Liver (tissue), 9 donors: Measurements from ENCODE around the gene GREM2. TPM values are rescaled to one million over a fixed set of nuclear protein-coding genes. Genes with fewer than 3 reads are reported as not detected.

ENCODE experiments used
- DNase-seq: peaks from one replicate; pipeline ENCODE4 v3.0.0-alpha.2; 2017; ENCODE audit warnings: low spot score
- H3K27ac ChIP-seq, 2 donors: one replicate each; pipeline ENCODE4 v1.7.0; 2013; ENCODE audit warnings: inconsistent platforms in 2 of 2, low read length in 2 of 2, control low read depth in 1 of 2, low read depth in 1 of 2, mild to moderate bottlenecking in 1 of 2
- H3K27me3 ChIP-seq, 4 donors: one replicate each; pipeline versions ENCODE4 v1.6.1 to v1.7.0; 2013; ENCODE audit warnings: low read length in 3 of 4, inconsistent platforms in 1 of 4, mild to moderate bottlenecking in 1 of 4, moderate library complexity in 1 of 4; ENCODE audit not compliant: control insufficient read depth in 4 of 4, insufficient read depth in 4 of 4
- H3K36me3 ChIP-seq, 4 donors: one replicate each; pipeline versions ENCODE4 v1.6.1 to v1.7.0; 2013; ENCODE audit warnings: low read length in 3 of 4, mild to moderate bottlenecking in 3 of 4, low read depth in 1 of 4, moderate library complexity in 1 of 4; ENCODE audit not compliant: control insufficient read depth in 4 of 4, insufficient read depth in 3 of 4
- H3K4me1 ChIP-seq, 4 donors: one replicate each; pipeline versions ENCODE4 v1.6.1 to v1.7.0; 2013; ENCODE audit warnings: low read length in 3 of 4, mild to moderate bottlenecking in 3 of 4, moderate library complexity in 1 of 4; ENCODE audit not compliant: control insufficient read depth in 4 of 4, insufficient read depth in 4 of 4
- H3K4me3 ChIP-seq, 3 donors: one replicate each; pipeline versions ENCODE4 v1.6.1 to v1.7.0; 2013; ENCODE audit warnings: low read length in 3 of 3, control low read depth in 1 of 3, low read depth in 1 of 3, mild to moderate bottlenecking in 1 of 3
- H3K9ac ChIP-seq, 2 donors: one replicate each; pipeline ENCODE4 v1.7.0; 2013; ENCODE audit warnings: low read length in 2 of 2, mild to moderate bottlenecking in 2 of 2, moderate library complexity in 2 of 2, control low read depth in 1 of 2, low read depth in 1 of 2
- H3K9me3 ChIP-seq, 4 donors: one replicate each; pipeline versions ENCODE4 v1.6.1 to v1.7.0; 2013; ENCODE audit warnings: low read length in 3 of 4; ENCODE audit not compliant: control insufficient read depth in 4 of 4
- EGR1 ChIP-seq, 2 donors: IDR thresholded peaks; 2 replicates each; pipeline ENCODE4 v1.6.1; 2016 to 2018; ENCODE audit warnings: antibody characterized with exemption in 2 of 2, low read depth in 2 of 2
- FOXA1 ChIP-seq: IDR thresholded peaks from 2 replicates; pipeline ENCODE4 v1.6.1; 2016; ENCODE audit warnings: antibody characterized with exemption
- FOXA2 ChIP-seq: IDR thresholded peaks from 2 replicates; pipeline ENCODE4 v1.6.1; 2016; ENCODE audit warnings: antibody characterized with exemption
- GABPA ChIP-seq, 2 donors: IDR thresholded peaks in 1 of 2; conservative IDR thresholded peaks in 1 of 2; 2 replicates each; pipeline ENCODE4 v1.6.1; 2016; ENCODE audit warnings: antibody characterized with exemption in 2 of 2, mild to moderate bottlenecking in 1 of 2, moderate library complexity in 1 of 2
- HNF4A ChIP-seq, 2 donors: conservative IDR thresholded peaks; 2 replicates each; pipeline ENCODE4 v1.6.1; 2016; ENCODE audit warnings: antibody characterized with exemption in 2 of 2, mild to moderate bottlenecking in 2 of 2
- HNF4G ChIP-seq: IDR thresholded peaks from 2 replicates; pipeline ENCODE4 v1.6.1; 2016; ENCODE audit warnings: antibody characterized with exemption
- JUND ChIP-seq, 2 donors: IDR thresholded peaks; 2 replicates each; pipeline ENCODE4 v1.6.1; 2016; ENCODE audit warnings: antibody characterized with exemption in 2 of 2
- NR2F2 ChIP-seq: IDR thresholded peaks from 2 replicates; pipeline ENCODE4 v1.6.1; 2016; ENCODE audit warnings: antibody characterized with exemption
- RAD21 ChIP-seq, 2 donors: IDR thresholded peaks; 2 replicates each; pipeline ENCODE4 v1.6.1; 2016; ENCODE audit warnings: antibody characterized with exemption in 2 of 2, mild to moderate bottlenecking in 2 of 2
- RXRA ChIP-seq, 2 donors: IDR thresholded peaks; 2 replicates each; pipeline ENCODE4 v1.6.1; 2017 to 2018; ENCODE audit warnings: antibody characterized with exemption in 2 of 2, mild to moderate bottlenecking in 1 of 2
- SP1 ChIP-seq: IDR thresholded peaks from 2 replicates; pipeline ENCODE4 v1.6.1; 2018; ENCODE audit warnings: antibody characterized with exemption, mild to moderate bottlenecking
- TAF1 ChIP-seq: conservative IDR thresholded peaks from 2 replicates; pipeline ENCODE4 v1.6.1; 2016; ENCODE audit warnings: antibody characterized with exemption, mild to moderate bottlenecking
- YY1 ChIP-seq: IDR thresholded peaks from 2 replicates; pipeline ENCODE4 v1.6.1; 2016; ENCODE audit warnings: antibody characterized with exemption, mild to moderate bottlenecking
- WGBS: extraction: QIAGEN DNeasy Blood & Tissue Kit; methylation state at CpG from one replicate; pipeline ENCODE4 v1.1.7; 2013; 5-methylcytosine and 5-hydroxymethylcytosine counted together
- polyA plus RNA-seq, 2 donors: library from polyadenylated mRNA; stranded (reverse) in 1 of 2; unstranded in 1 of 2; fragments of 200-250 nt in 1 of 2; fragments of >200 nt in 1 of 2; fragmentation: Nextera tagmentation in 1 of 2; extraction: Ambion mirVana in 1 of 2; gene quantifications; one replicate each; pipeline versions ENCODE4 v1.2.1 to v1.2.3, GENCODE V29; 2013 to 2015
- total RNA-seq, 2 donors: library from RNA; depleted of rRNA; stranded (reverse); fragments of >200 nt; gene quantifications; one replicate each; pipeline ENCODE4 v1.2.3, GENCODE V29; 2014
- TF ChIP-seq, protein P1 (sequence below): fragments of 150-350 bp; IDR thresholded peaks from 2 replicates; pipeline ENCODE4 v1.5.1; 2017; ENCODE audit warnings: improper control_type of control experiment, low read depth, low read length; ENCODE audit not compliant: missing input control
- TF ChIP-seq, protein P2 (sequence below): IDR thresholded peaks from 2 replicates; pipeline ENCODE4 v1.6.1; 2016; ENCODE audit warnings: antibody characterized with exemption
- TF ChIP-seq, protein P3 (sequence below): IDR thresholded peaks from 2 replicates; pipeline ENCODE4 v1.6.1; 2016; ENCODE audit warnings: antibody characterized with exemption
- TF ChIP-seq, protein P4 (sequence below): IDR thresholded peaks from 2 replicates; pipeline ENCODE4 v1.6.1; 2016; ENCODE audit warnings: antibody characterized with exemption
- TF ChIP-seq, protein P5 (sequence below): IDR thresholded peaks from 2 replicates; pipeline ENCODE4 v1.6.1; 2016; ENCODE audit warnings: antibody characterized with exemption, mild to moderate bottlenecking
- donor health status: healthy.
- donor health status: healthy.
- donor health status: healthy.
- donor health status: healthy.
- donor health status: healthy.

Gene GREM2
- total and polyA plus RNA-seq, 4 donors: 0.19 to 19.5 (median 4.3) TPM

DNA sequence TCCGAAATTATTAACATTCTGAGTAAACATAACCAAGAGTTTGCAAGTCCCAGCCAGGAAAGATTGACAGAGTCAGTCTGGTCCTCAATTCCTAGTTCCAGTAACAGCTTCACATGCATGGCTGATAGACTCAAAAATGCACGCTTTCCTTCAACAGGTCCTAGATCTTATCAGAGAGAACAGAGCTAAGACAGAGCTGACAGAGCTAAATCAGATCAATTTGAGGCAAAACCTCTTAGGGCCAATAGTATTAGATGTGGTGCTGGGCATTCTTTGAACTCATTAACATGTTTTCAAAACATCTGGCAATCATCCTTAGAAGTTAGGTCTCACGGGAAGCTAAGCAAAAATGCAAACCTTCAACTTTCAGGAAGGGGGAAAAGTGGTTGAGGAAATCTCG, 114.0 kb downstream of the GREM2 start:
- WGBS: 88% methylated on average over 4 of the region's 4 CpGs
- Histone ChIP-seq H3K27me3 (no peaks in the 10 kb centered on the region), H3K27ac (no peak overlapping the region)

DNA sequence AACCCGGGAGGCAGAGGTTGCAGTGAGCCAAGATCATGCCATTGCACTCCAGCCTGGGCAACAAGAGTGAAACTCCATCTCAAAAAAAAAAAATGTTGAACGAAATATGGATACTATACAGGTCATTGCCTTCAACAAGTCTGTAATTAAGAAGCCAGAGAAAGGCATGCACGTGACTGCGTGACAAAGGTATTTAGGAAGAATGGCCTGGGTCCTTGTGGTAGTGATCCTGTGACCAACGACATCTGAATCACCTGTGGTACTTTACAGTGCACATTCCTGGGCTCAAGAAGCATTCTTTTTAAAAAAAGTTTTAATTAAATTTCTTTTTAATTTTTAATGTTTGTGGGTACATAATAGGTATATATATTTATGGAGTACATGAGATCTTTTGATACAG, 115.0 kb downstream of the GREM2 start:
- no peaks in the 10 kb centered on the region for H3K27me3 ChIP-seq
- no peaks in the 10 kb centered on the region for H3K9me3 ChIP-seq
- peaks cover 0 to 9% (median 4%) of the 10 kb centered on the region in 4 donors for H3K36me3 ChIP-seq
- no peak overlapping the region for H3K9ac ChIP-seq
- H3K4me1 ChIP-seq: no peaks in the 10 kb centered on the region
- no peak overlapping the region for H3K27ac ChIP-seq
- no peak overlapping the region for H3K4me3 ChIP-seq
- WGBS: 92% methylated on average over 5 of the region's 5 CpGs
- DNase-seq: no peak
- no peak for TF ChIP-seq TAF1
- no peak for TF ChIP-seq GABPA (IDR thresholded peaks at IDR 0.05 in 1 of 2, conservative IDR thresholded peaks at IDR 0.05 in 1 of 2)
- TF ChIP-seq YY1: no peak
- TF ChIP-seq NR2F2: no peak
- no peak for TF ChIP-seq HNF4G
- no peak for TF ChIP-seq JUND (IDR thresholded peaks at IDR 0.05)
- no peak for TF ChIP-seq RXRA (IDR thresholded peaks at IDR 0.05)
- TF ChIP-seq, protein P1, sequence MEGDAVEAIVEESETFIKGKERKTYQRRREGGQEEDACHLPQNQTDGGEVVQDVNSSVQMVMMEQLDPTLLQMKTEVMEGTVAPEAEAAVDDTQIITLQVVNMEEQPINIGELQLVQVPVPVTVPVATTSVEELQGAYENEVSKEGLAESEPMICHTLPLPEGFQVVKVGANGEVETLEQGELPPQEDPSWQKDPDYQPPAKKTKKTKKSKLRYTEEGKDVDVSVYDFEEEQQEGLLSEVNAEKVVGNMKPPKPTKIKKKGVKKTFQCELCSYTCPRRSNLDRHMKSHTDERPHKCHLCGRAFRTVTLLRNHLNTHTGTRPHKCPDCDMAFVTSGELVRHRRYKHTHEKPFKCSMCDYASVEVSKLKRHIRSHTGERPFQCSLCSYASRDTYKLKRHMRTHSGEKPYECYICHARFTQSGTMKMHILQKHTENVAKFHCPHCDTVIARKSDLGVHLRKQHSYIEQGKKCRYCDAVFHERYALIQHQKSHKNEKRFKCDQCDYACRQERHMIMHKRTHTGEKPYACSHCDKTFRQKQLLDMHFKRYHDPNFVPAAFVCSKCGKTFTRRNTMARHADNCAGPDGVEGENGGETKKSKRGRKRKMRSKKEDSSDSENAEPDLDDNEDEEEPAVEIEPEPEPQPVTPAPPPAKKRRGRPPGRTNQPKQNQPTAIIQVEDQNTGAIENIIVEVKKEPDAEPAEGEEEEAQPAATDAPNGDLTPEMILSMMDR: no peak
- TF ChIP-seq FOXA2: no peak
- TF ChIP-seq FOXA1: no peak
- TF ChIP-seq RAD21 (IDR thresholded peaks at IDR 0.05): no peak
- TF ChIP-seq EGR1 (IDR thresholded peaks at IDR 0.05; ENCODE audit: low read depth in 2 of 2): no peak
- TF ChIP-seq, protein P2, sequence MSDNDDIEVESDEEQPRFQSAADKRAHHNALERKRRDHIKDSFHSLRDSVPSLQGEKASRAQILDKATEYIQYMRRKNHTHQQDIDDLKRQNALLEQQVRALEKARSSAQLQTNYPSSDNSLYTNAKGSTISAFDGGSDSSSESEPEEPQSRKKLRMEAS: no peak
- TF ChIP-seq, protein P3, sequence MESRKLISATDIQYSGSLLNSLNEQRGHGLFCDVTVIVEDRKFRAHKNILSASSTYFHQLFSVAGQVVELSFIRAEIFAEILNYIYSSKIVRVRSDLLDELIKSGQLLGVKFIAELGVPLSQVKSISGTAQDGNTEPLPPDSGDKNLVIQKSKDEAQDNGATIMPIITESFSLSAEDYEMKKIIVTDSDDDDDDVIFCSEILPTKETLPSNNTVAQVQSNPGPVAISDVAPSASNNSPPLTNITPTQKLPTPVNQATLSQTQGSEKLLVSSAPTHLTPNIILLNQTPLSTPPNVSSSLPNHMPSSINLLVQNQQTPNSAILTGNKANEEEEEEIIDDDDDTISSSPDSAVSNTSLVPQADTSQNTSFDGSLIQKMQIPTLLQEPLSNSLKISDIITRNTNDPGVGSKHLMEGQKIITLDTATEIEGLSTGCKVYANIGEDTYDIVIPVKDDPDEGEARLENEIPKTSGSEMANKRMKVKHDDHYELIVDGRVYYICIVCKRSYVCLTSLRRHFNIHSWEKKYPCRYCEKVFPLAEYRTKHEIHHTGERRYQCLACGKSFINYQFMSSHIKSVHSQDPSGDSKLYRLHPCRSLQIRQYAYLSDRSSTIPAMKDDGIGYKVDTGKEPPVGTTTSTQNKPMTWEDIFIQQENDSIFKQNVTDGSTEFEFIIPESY: no peak
- TF ChIP-seq, protein P4, sequence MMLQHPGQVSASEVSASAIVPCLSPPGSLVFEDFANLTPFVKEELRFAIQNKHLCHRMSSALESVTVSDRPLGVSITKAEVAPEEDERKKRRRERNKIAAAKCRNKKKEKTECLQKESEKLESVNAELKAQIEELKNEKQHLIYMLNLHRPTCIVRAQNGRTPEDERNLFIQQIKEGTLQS: no peak

More for the DNA sequence above, 114.0 kb downstream of the GREM2 start:
- peaks cover 0 to 3% (median 2%) of the 10 kb centered on the region in 4 donors for H3K36me3 ChIP-seq
- H3K9me3 ChIP-seq: no peaks in the 10 kb centered on the region
- no peak for TF ChIP-seq HNF4A (conservative IDR thresholded peaks at IDR 0.05)
- TF ChIP-seq YY1: no peak
- TF ChIP-seq HNF4G: no peak
- TF ChIP-seq, protein P4: no peak
- TF ChIP-seq FOXA2: no peak
- TF ChIP-seq RXRA (IDR thresholded peaks at IDR 0.05): no peak
- TF ChIP-seq GABPA (IDR thresholded peaks at IDR 0.05 in 1 of 2, conservative IDR thresholded peaks at IDR 0.05 in 1 of 2): no peak
- TF ChIP-seq RAD21 (IDR thresholded peaks at IDR 0.05): no peak
- TF ChIP-seq, protein P2: no peak
- TF ChIP-seq SP1: no peak
- TF ChIP-seq FOXA1: no peak
- TF ChIP-seq, protein P5, sequence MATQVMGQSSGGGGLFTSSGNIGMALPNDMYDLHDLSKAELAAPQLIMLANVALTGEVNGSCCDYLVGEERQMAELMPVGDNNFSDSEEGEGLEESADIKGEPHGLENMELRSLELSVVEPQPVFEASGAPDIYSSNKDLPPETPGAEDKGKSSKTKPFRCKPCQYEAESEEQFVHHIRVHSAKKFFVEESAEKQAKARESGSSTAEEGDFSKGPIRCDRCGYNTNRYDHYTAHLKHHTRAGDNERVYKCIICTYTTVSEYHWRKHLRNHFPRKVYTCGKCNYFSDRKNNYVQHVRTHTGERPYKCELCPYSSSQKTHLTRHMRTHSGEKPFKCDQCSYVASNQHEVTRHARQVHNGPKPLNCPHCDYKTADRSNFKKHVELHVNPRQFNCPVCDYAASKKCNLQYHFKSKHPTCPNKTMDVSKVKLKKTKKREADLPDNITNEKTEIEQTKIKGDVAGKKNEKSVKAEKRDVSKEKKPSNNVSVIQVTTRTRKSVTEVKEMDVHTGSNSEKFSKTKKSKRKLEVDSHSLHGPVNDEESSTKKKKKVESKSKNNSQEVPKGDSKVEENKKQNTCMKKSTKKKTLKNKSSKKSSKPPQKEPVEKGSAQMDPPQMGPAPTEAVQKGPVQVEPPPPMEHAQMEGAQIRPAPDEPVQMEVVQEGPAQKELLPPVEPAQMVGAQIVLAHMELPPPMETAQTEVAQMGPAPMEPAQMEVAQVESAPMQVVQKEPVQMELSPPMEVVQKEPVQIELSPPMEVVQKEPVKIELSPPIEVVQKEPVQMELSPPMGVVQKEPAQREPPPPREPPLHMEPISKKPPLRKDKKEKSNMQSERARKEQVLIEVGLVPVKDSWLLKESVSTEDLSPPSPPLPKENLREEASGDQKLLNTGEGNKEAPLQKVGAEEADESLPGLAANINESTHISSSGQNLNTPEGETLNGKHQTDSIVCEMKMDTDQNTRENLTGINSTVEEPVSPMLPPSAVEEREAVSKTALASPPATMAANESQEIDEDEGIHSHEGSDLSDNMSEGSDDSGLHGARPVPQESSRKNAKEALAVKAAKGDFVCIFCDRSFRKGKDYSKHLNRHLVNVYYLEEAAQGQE: no peak
- DNase-seq: no peak
- no peaks in the 10 kb centered on the region for H3K4me1 ChIP-seq
- H3K4me3 ChIP-seq: no peak overlapping the region
- no peak overlapping the region for H3K9ac ChIP-seq
